ENCODE results near the gene NLRP6. TPM values are rescaled to one million over a fixed set of nuclear protein-coding genes. Genes with fewer than 3 reads are reported as not detected.
"Not testable (repeated sequence)": the region's sequence is repeated elsewhere in the genome, so short reads cannot be mapped to it uniquely, and the experiment has no call there.

Gene NLRP6
- total RNA-seq, 1 donor from 2014 or later = not detected

DNA sequence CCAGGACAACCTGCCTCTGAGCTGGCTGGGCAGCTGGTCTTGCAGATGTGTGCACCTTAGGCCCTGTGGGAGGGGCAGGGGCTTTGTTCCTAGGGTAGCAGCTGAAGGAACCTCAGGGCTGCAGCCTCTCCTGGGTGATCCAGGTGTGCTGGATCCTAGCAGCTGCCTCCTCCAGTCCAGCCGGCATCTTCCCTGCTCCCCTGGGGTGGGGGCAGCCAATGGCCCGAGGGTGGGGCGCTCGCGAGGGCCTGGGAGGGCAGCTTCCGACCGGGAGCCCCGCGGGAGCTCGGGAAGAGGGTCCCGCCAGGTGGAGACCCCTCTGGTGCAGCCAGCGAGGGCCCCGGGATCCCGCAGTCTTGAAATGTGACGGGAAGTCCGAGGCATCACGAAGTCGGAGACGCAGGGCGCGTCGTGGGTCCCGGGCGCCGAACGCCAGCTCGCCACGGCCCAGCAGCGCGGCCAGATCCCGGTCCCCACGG, 37.3 kb downstream of the NLRP6 start:
- Mint-ChIP-seq H3K27ac (ENCODE audit: unreplicated experiment) (no peak overlapping the region), H3K36me3 (ENCODE audit: unreplicated experiment) (peaks cover 16% of the 10 kb centered on the region), H3K27me3 (ENCODE audit: unreplicated experiment) (peaks cover 3% of the 10 kb centered on the region), H3K9me3 (ENCODE audit: unreplicated experiment) (no peaks in the 10 kb centered on the region), H3K4me1 (ENCODE audit: unreplicated experiment) (peaks cover 44% of the 10 kb centered on the region), H3K4me3 (ENCODE audit: unreplicated experiment) (peak overlapping the region; percentile 83)
- DNase-seq (ENCODE audit: extremely low spot score, unreplicated experiment) = no peak
- no peak for TF ChIP-seq CTCF (IDR thresholded peaks at IDR 0.05)

GRCh38 chr11:316031-316701, 38.0 kb downstream of the NLRP6 start:
- Mint-ChIP-seq H3K27me3 (ENCODE audit: unreplicated experiment) (peaks cover 3% of the 10 kb centered on the region), H3K4me3 (ENCODE audit: unreplicated experiment) (peak overlapping the region; percentile 63), H3K27ac (ENCODE audit: unreplicated experiment) (no peak overlapping the region), H3K4me1 (ENCODE audit: unreplicated experiment) (peaks cover 48% of the 10 kb centered on the region), H3K36me3 (ENCODE audit: unreplicated experiment) (peaks cover 16% of the 10 kb centered on the region), H3K9me3 (ENCODE audit: unreplicated experiment) (no peaks in the 10 kb centered on the region)
- TF ChIP-seq CTCF (IDR thresholded peaks at IDR 0.05) = no peak
- no peak for DNase-seq (ENCODE audit: extremely low spot score, unreplicated experiment)

GRCh38 chr11:316891-317301, 38.7 kb downstream of the NLRP6 start:
- H3K4me1 Mint-ChIP-seq (ENCODE audit: unreplicated experiment) = peaks cover 44% of the 10 kb centered on the region

GRCh38 chr11:317668-318404, 39.6 kb downstream of the NLRP6 start:
- Mint-ChIP-seq H3K36me3 (ENCODE audit: unreplicated experiment) (peaks cover 16% of the 10 kb centered on the region), H3K4me1 (ENCODE audit: unreplicated experiment) (peaks cover 38% of the 10 kb centered on the region), H3K27ac (ENCODE audit: unreplicated experiment) (peak overlapping the region; percentile 67), H3K4me3 (ENCODE audit: unreplicated experiment) (peak overlapping the region; percentile 63)
- DNase-seq (ENCODE audit: extremely low spot score, unreplicated experiment); H3K9me3 Mint-ChIP-seq (ENCODE audit: unreplicated experiment); H3K27me3 Mint-ChIP-seq (ENCODE audit: unreplicated experiment): not testable (repeated sequence)

More at GRCh38 chr11:316891-317301, 38.7 kb downstream of the NLRP6 start:
- H3K4me3 Mint-ChIP-seq (ENCODE audit: unreplicated experiment) = peak overlapping the region; percentile 63
- no peak for TF ChIP-seq CTCF (IDR thresholded peaks at IDR 0.05)
- peaks cover 3% of the 10 kb centered on the region for H3K27me3 Mint-ChIP-seq (ENCODE audit: unreplicated experiment)
- H3K9me3 Mint-ChIP-seq (ENCODE audit: unreplicated experiment) = no peaks in the 10 kb centered on the region
- H3K27ac Mint-ChIP-seq (ENCODE audit: unreplicated experiment) = peak overlapping the region; percentile 67
- DNase-seq (ENCODE audit: extremely low spot score, unreplicated experiment) = no peak
- H3K36me3 Mint-ChIP-seq (ENCODE audit: unreplicated experiment) = peaks cover 16% of the 10 kb centered on the region

DNA sequence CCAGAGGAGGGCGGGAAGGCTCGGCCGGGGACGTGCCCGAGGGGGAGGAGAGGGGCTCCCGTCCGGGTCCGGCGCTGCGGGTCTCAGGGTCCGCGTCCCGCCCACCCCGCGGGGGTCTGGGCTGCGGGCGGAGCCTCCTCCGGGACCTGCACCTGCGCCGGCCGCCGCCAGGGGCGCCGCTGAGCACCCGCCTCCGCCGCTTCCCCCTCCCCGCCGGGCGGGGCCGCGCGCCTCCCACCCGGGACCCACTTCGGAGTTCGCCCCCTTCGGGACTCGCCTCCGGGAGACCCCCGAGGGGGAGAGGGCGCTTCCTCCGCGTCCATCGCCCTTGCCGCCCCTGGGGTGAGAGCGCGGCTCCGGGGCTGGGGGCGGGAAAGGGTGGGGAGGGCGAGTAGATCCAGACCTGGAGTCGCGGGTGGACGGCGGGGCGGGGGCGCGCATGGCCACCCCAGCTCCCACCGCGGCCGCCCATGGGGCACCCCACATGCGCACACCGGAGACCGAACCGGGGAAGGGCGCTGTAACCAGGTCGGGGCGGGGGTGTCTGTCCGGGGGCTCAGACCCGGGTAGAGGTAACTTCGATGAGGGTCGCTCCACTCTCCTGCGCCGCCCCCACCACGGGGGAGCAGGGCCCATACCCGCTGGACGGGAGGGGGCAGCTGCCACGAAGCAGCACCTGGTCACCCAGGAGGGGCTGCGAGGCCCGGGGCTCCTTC, 40.4 kb downstream of the NLRP6 start:
- H3K9me3 Mint-ChIP-seq (ENCODE audit: unreplicated experiment); H3K27ac Mint-ChIP-seq (ENCODE audit: unreplicated experiment); H3K27me3 Mint-ChIP-seq (ENCODE audit: unreplicated experiment); DNase-seq (ENCODE audit: extremely low spot score, unreplicated experiment); H3K4me3 Mint-ChIP-seq (ENCODE audit: unreplicated experiment): not testable (repeated sequence)
- Mint-ChIP-seq H3K4me1 (ENCODE audit: unreplicated experiment) (peaks cover 31% of the 10 kb centered on the region), H3K36me3 (ENCODE audit: unreplicated experiment) (peaks cover 16% of the 10 kb centered on the region)

- H3K9me3 Mint-ChIP-seq (ENCODE audit: unreplicated experiment); DNase-seq (ENCODE audit: extremely low spot score, unreplicated experiment); H3K27me3 Mint-ChIP-seq (ENCODE audit: unreplicated experiment): not testable (repeated sequence)
- peak overlapping the region; percentile 97 for H3K4me3 Mint-ChIP-seq (ENCODE audit: unreplicated experiment)
- peaks cover 16% of the 10 kb centered on the region for H3K36me3 Mint-ChIP-seq (ENCODE audit: unreplicated experiment)
- peak overlapping the region; percentile 98 for H3K27ac Mint-ChIP-seq (ENCODE audit: unreplicated experiment)
- H3K4me1 Mint-ChIP-seq (ENCODE audit: unreplicated experiment) = peaks cover 26% of the 10 kb centered on the region
Measured at GRCh38 chr11:319121-319887, 41.1 kb downstream of the NLRP6 start.

DNA sequence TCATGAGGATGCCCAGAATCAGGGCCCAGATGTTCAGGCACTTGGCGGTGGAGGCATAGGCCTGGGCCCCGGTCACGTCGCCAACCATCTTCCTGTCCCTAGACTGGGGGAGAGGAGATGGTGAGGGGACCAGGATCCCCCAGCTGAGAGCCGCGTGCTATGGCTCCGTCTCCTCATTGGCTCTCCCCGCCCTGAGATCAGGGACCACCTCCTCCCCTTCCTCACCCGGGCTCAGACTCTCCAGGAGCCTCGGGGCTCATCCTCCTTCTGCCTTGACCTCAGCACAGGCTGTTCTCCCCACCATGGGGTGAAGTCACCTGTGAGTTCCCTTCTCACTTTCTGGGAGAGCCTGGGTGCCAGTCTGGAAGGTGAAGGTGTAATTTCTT, 41.7 kb downstream of the NLRP6 start:
- not testable (repeated sequence) for H3K9me3 Mint-ChIP-seq (ENCODE audit: unreplicated experiment); DNase-seq (ENCODE audit: extremely low spot score, unreplicated experiment); H3K27me3 Mint-ChIP-seq (ENCODE audit: unreplicated experiment)
- H3K27ac Mint-ChIP-seq (ENCODE audit: unreplicated experiment) = peak overlapping the region; percentile 98
- peaks cover 29% of the 10 kb centered on the region for H3K4me1 Mint-ChIP-seq (ENCODE audit: unreplicated experiment)
- H3K36me3 Mint-ChIP-seq (ENCODE audit: unreplicated experiment) = peaks cover 16% of the 10 kb centered on the region
- peak overlapping the region; percentile 97 for H3K4me3 Mint-ChIP-seq (ENCODE audit: unreplicated experiment)
